GM18520 (cell line): ENCODE results near the gene MKNK1.
"Not testable (repeated sequence)": the region's sequence is repeated elsewhere in the genome, so short reads cannot be mapped to it uniquely, and the experiment has no call there.

Source experiments
- ATAC-seq: cut with Tn5 transposase; IDR thresholded peaks from one replicate; pipeline ENCODE4 v1.9.1; 2021; ENCODE audit not compliant: unreplicated experiment

MKNK1 gene

GRCh38 chr1:46603858-46604549, at the start of gene MKNK1:
MKNK1 (minus strand) TSS chr1:46604268; CDS start chr1:46583327, 20,941 bp downstream.
- ATAC-seq, result peak; percentile 80

GRCh38 chr1:46653405-46653958, 49.4 kb upstream of the MKNK1 start:
- ATAC-seq, result no peak

GRCh38 chr1:46652321-46653100, 48.4 kb upstream of the MKNK1 start:
- ATAC-seq, result no peak

GRCh38 chr1:46651152-46651551, 47.1 kb upstream of the MKNK1 start:
- ATAC-seq, result not testable (repeated sequence)

- ATAC-seq, result no peak
Observed at GRCh38 chr1:46650491-46650890, 46.4 kb upstream of the MKNK1 start.

- no peak for ATAC-seq
Observed at GRCh38 chr1:46649764-46650163, 45.7 kb upstream of the MKNK1 start.

- ATAC-seq, result no peak
Observed at GRCh38 chr1:46647611-46648010, 43.5 kb upstream of the MKNK1 start.

GRCh38 chr1:46646844-46647243, 42.8 kb upstream of the MKNK1 start:
- no peak for ATAC-seq

GRCh38 chr1:46646331-46646730, 42.3 kb upstream of the MKNK1 start:
- ATAC-seq, result no peak

GRCh38 chr1:46645815-46646214, 41.7 kb upstream of the MKNK1 start:
- ATAC-seq, result no peak

- no peak for ATAC-seq
Observed at GRCh38 chr1:46643368-46643775, 39.3 kb upstream of the MKNK1 start.

GRCh38 chr1:46642115-46642680, 38.1 kb upstream of the MKNK1 start:
- ATAC-seq, result no peak

- no peak for ATAC-seq
Observed at GRCh38 chr1:46639547-46639946, 35.5 kb upstream of the MKNK1 start.

- ATAC-seq, result no peak
Observed at GRCh38 chr1:46638921-46639320, 34.9 kb upstream of the MKNK1 start.

GRCh38 chr1:46637444-46638083, 33.5 kb upstream of the MKNK1 start:
- no peak for ATAC-seq

- no peak for ATAC-seq
Observed at GRCh38 chr1:46635205-46635604, 31.1 kb upstream of the MKNK1 start.

GRCh38 chr1:46630719-46631118, 26.7 kb upstream of the MKNK1 start:
- ATAC-seq, result no peak

- ATAC-seq, result no peak
Observed at GRCh38 chr1:46623743-46624644, 19.9 kb upstream of the MKNK1 start.

GRCh38 chr1:46622344-46622743, 18.3 kb upstream of the MKNK1 start:
- no peak for ATAC-seq

- ATAC-seq, result no peak
Observed at GRCh38 chr1:46621930-46622329, 17.9 kb upstream of the MKNK1 start.
